Muscle of arm (tissue), 12 donors: ENCODE data around the gene HDHD5. TPM values are rescaled to one million over a fixed set of nuclear protein-coding genes. Genes with fewer than 3 reads are reported as not detected.

Experiments used
- DNase-seq: peaks from one replicate; pipeline ENCODE4 v3.0.0-alpha.2; 2013
- polyA plus RNA-seq, 12 donors: library from polyadenylated mRNA; unstranded; fragments of 120-200 nt; gene quantifications; one replicate each; pipeline ENCODE4 v1.2.1, GENCODE V29; 2013; ENCODE audit not compliant: insufficient read length in 12 of 12

HDHD5 gene
- polyA plus RNA-seq, 12 donors = 26.9 to 44.2 (median 38.5) TPM; not detected in 1

- no peak for DNase-seq
Observed at GRCh38 chr22:17107547-17107810, 51.6 kb downstream of the HDHD5 start.

GRCh38 chr22:17106785-17107546, 52.1 kb downstream of the HDHD5 start:
- no peak for DNase-seq

DNA sequence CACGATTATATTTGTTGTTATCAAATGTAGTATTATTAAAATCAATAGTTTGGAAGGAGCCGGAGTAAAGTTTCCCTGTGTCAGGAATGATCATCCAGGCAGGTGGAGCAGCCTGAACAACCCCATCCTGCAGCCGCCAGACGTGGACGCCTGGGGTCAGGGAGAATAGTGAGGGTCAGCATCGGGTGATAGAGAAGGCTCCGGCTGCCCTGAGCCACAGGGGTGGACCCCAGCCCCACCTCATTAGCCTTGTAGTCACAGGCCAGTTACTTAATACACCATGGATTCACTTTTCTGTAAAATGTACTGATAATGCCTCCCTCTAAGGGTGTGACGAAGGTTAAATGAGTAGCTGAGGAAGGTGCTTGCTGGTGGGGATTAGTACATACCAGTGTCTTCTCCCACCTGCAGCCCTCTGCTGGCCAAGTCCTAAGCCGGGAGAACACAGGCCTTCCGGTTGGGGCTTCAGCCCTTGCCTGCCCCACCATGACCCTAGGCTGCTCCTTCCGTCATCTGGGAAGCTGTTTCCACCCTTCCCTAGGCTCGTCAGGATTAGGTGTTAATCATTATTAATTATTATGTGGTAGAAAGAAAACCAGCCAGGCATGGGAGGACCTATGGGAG, 52.8 kb downstream of the HDHD5 start:
- DNase-seq = no peak

- no peak for DNase-seq
Observed at GRCh38 chr22:17105143-17106129, 53.6 kb downstream of the HDHD5 start.

DNA sequence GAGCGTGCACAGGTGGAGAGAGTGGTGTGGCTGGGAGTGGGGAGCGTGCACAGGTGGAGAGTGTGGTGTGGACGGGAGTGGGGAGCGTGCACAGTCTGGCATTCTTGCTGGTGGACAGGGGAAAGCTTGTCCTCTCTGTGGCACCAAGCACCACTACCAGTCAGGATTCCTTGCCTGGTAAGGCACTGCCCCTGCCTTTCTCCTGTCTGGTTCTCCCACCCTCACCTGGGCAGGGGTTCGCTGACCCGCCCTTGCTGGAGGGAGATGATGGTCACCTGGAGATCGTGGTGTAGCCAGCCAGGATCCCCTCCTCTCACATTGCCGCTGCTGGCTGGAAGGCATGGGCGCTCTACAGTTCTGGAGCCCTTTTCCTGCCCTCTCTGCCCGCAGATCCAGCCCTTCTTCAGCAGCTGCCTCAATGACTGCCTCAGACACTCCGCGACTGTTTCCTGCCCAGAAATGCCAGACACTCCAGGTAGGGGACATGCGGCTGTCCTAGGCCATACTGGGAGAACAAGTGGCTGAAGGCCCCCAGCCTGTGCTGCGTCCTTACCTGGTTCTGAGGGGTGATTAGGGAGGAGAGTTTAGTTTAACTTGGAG, 54.6 kb downstream of the HDHD5 start:
- no peak for DNase-seq

- DNase-seq = no peak
Observed at GRCh38 chr22:17103351-17103750, 55.7 kb downstream of the HDHD5 start.

DNA sequence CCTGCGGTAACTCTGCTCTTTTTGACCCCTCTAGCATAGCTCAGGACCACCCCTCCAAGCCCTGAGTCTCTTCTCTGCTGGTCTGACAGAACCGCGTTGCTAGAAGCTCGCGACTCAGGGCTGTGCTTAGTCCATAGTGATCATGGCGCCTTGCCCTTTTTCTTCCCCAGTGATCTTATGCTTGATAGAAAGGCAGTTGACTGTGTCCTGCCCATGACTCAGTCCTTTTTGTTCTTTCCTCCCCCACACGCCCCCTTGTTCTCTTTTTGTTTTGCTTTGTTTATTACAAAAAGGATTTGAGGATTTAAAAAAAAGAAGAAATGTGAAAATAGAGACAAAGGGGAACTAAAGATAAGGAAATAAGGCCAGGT, 56.8 kb downstream of the HDHD5 start:
- DNase-seq = no peak

DNA sequence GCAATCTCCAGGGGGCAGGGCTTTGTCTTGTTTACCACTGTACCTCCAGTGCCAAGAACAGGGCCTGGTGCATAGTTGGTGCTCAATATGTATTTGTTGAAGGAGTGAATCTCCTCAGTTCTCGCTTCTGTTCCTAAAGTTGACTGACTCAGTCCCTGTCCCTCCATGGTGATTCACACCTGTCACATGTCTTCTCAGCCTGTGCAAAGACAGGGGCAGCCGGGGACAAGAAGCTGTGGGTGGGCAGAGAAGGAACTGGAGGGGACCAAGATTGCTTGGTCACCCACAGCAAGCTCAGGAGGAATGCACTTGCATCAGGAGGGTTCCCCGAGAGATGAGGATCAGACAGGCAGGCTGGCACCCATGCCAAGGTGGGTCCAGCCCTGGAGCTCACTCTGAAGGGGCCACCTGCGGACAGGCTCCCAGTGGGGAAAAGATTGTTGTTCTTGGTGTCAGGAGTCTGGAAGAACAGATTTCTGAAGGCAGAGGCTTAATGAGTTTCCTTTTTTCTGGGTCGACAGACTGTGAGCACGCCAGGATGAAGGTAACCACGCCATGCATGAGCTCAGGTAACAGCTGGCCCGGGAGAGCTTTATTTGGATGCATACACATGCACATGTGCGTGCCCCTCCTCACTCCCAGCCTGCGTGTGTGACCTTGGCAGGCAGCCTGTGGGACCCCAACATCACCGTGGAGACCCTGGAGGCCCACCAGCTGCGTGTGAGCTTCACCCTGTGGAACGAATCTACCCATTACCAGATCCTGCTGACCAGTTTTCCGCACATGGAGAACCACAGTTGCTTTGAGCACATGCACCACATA, 57.4 kb downstream of the HDHD5 start:
- no peak for DNase-seq

DNA sequence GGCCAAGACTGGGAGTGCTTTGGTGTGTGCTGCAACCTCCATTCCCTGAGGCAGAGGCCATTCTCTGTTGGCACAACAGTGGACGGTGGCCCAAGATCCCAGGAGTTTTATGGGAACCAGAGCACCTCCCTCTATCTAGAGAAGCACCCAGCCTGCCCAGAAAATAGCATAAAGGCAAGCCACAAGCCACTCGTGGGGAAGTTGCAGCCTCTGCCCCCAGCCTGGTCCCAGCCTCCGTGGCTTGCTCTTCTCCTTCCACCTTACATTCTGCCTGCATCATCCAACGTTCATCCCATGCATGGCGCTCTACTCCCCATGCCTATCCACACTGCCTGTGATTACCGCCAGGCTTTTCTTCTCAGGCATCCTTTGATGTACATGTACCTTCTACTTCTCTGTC, 58.5 kb downstream of the HDHD5 start:
- DNase-seq = no peak

DNA sequence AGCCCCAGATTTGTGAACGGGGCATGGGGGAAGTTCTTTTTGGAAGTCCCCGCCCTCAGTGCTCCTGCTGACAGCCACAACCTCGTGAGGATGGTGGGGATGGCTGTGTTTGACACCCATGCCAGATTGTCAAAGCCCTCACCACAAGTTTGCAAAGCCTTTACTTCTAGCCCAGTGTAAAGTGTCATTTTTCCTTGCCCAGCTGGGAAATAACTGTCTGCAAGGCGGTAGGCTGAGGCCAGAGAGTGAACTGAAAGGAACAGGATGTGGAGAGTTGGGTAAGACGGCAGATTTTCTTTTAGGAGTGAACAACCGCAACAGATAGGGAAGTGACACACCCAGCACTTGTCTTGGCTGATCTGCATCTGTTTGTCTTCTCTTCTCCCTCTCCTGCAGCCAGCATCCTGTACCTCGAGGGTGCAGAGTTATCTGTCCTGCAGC, 60.7 kb downstream of the HDHD5 start:
- no peak for DNase-seq

- no peak for DNase-seq
Observed at GRCh38 chr22:17097701-17098100, 61.4 kb downstream of the HDHD5 start.

- no peak for DNase-seq
Observed at GRCh38 chr22:17097062-17097461, 62.0 kb downstream of the HDHD5 start.

GRCh38 chr22:17096071-17096470, 63.0 kb downstream of the HDHD5 start:
- no peak for DNase-seq

- DNase-seq = no peak
Observed at GRCh38 chr22:17095538-17095937, 63.5 kb downstream of the HDHD5 start.

DNA sequence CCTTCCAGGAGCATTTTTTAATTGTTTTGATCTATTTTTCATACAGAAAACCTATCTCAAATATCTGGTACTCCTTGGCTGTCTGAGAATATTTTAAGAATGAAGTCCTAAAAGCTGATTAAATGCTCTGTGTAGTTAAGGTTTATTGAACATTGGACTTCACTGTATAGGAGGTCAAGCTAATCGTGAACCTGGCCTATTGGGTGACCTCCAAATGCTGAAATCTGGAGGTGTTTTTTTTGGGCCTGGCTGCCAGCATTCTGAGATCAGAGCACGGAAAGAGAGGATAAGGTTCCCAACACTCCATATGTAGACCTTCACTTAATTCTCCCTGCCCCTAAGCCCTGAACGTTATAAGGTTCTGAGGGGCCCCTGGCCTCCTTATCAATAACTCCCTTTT, 66.0 kb downstream of the HDHD5 start:
- no peak for DNase-seq

GRCh38 chr22:17091851-17092250, 67.2 kb downstream of the HDHD5 start:
- no peak for DNase-seq

DNA sequence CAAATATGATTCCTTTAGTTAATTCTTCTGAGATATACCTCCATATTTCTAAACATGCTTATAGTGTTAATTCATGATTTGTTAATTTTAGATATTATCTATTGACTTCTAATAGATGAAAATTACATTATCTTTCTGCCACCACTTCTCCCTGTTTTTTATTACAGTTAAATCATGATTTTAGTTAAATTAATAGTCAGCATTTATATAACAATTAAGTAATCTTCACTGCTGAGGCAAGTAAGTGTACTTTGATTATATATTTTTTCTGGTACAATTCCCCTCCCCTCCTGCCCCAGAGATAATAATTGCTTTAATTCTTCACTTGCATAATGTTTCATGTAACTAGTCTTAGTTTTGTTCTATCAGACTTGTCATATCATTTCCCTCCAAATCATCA, 68.5 kb downstream of the HDHD5 start:
- no peak for DNase-seq
